ENCODE data around the gene POLR1H.

Gene POLR1H

DNA sequence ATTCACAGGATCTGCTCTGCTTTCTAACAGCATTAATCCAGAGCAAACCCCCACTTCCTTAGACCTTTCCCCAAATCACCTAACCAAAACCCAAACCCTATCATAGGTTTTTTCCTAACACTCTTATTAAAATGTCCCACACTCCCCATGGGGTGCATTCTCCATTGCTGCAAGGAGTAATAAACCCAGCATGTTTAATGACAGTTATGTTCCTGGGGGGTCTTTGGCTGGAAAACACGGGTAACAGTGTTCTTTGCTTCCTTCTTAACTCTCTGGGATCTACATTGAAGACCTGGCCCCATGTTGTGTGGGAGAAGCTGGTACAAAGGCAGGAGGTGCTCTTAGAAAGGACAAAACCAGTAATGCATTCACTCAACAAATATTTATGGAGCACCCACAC lies 35.8 kb downstream of the POLR1H start:
- DNase-seq (ENCODE audit: low read depth) = no peak

- no peak for DNase-seq (ENCODE audit: low read depth)
Measured at GRCh38 chr6:30097902-30098768, 37.1 kb downstream of the POLR1H start.

- DNase-seq (ENCODE audit: low read depth) = no peak
Measured at GRCh38 chr6:30100154-30100553, 39.1 kb downstream of the POLR1H start.

DNA sequence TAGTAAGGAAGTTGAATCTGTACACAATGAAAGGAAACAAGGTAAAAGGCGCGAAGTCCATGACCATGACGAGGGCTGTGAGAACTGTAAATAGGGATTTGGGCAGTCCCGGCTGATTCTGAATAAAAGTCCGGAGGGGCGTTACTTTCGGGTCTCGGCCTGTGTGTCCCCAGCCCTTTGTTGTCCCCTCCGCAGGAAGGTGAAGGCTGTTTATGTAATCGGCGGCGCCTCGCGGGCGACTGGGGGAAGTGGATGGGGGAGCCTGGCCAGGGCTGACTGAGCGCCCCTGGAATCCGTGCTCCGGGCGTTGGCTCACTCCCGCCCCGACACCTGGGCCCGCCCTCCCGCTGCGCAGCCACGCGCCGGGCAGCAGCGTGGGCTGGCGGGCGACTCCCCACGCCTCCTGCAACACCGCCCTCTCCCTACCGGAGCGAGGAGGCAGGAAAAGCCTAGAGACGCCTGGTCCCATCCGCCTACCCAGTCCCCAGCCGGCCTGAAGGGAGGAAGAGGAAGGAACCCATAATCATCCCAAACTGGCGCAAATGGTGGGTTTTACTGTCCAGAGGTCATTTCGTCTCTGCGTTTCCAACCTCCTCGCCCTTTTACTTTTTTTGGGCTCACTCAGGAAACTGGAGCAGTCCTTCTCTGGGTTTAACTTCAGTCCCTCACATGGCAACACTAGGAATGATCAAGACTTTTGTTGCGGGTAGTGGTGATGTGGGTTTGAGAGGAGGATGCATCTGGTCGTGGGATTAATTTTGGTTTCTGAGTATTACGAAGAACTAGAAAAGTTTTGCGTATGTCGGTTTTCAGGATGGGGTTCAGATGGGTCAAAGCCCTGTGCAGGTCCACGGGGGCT lies 39.7 kb downstream of the POLR1H start:
- no peak for DNase-seq (ENCODE audit: low read depth)

GRCh38 chr6:30101444-30102413 lies 40.7 kb downstream of the POLR1H start:
- peak; percentile 77 for DNase-seq (ENCODE audit: low read depth)

DNA sequence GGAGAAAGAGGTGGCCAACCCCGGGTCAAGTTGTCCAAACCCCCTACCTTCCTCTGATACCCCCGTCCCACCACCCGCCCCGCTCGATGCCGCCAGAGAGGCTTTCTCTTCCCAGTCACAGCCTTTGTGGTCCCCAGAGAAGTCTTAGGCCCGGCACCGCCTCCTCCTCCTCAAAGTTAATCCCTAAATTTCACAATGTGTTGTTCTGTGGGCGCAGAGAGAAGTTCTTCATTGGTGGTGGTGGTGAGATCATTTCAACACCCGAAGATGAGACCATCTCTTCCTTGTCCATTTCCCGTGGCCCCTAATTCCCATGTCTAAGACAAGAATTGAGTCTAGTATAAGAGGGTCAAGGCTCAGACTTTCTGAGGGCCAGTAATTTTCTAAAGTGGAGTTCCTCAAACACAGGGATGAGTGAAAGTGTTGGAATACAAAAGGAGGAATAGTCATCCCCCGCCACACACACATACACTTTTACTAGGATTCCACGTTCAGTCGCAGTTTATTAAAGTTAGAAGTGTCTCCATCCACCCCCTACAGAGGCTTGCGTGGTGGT lies 41.4 kb downstream of the POLR1H start:
- DNase-seq (ENCODE audit: low read depth) = no peak

DNA sequence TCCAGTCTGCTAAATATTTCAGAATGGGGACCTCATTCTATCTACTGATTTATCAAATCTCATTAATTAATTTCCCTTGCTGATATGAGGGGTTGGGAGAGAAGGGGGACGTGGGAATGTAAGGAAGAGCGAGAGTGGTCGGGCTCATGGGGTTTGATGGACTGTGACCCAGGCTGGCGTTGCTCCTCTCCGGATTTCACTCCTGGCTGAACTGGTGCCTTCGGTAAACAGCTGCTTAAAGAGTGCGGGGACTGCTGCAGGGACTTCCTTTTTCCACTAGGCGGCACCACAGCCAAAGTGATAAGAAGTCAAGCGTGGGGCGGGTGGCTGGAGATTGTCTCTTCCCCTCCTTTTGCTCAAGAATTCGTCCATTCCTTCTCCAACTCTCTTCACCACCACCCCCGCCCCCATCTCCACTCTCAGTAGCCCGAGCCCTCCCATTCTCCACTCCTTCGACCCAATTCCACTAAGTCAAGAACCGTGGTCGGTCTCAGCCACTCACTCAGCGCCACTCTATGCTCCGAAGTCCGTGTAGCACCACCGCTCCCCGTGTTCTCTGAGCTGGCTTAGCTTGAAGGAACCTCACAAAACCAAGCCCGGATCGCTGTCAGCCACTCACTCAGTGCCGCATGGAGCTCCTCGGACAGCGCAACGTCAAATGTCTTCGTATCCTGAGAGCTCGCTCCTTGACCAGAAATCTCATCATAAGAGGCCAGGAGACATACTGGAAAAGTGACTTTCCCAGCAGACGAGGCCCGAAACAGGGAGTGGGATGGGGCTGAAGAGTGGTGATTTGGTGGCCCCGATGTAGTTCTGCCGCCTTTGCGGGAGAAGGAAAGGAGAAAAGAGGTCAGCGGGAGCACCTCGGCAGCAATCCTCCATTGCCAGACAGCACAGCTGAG lies 42.2 kb downstream of the POLR1H start:
- peak; percentile 64 for DNase-seq (ENCODE audit: low read depth)

DNA sequence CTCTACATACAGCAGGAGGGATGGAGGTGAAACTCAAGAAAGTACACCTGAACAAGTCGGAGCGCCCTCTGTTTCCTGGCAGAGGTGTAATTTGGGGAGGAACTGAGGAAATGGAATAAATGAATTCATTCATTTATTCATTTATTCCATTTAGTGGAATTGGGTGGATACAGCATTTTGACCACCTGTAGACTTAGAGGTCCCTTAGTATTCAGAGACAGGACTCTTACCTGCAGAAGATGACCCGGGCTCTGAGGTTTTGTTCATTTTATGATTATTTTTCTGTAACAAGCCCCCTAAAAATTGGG lies 42.8 kb downstream of the POLR1H start:
- no peak for DNase-seq (ENCODE audit: low read depth)

GRCh38 chr6:30104661-30105060 lies 43.6 kb downstream of the POLR1H start:
- DNase-seq (ENCODE audit: low read depth) = no peak

DNA sequence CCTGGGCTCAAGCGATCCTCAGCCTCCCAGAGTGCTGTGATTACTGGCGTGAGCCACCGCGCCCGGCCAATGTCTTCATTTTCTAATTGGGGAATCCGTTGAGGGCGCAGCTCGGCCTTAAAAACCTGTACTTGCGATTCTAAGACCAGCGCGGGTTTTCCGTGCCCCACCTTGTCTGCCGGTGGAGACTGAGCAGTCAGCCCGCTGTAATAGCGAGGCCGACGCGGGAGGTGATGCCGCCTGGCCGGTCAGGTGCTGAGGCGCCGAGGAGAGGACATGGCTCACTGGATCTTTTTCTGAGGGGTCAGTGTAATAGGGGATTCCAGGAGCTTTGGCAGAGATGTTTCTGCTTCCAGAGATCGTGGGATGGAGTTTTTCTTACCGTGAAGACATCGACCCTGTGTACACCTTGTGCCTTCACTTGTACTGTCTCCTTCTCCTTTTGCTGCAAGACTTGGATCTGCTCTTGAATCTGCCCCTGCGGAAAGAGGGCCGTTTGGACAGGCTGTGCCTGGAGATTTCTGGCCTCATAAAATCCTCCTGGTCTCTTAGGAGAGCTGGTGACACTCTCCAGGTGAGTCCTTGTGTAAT lies 50.3 kb downstream of the POLR1H start:
- no peak for DNase-seq (ENCODE audit: low read depth)

GRCh38 chr6:30112402-30112994 lies 51.4 kb downstream of the POLR1H start:
- DNase-seq (ENCODE audit: low read depth) = no peak

DNA sequence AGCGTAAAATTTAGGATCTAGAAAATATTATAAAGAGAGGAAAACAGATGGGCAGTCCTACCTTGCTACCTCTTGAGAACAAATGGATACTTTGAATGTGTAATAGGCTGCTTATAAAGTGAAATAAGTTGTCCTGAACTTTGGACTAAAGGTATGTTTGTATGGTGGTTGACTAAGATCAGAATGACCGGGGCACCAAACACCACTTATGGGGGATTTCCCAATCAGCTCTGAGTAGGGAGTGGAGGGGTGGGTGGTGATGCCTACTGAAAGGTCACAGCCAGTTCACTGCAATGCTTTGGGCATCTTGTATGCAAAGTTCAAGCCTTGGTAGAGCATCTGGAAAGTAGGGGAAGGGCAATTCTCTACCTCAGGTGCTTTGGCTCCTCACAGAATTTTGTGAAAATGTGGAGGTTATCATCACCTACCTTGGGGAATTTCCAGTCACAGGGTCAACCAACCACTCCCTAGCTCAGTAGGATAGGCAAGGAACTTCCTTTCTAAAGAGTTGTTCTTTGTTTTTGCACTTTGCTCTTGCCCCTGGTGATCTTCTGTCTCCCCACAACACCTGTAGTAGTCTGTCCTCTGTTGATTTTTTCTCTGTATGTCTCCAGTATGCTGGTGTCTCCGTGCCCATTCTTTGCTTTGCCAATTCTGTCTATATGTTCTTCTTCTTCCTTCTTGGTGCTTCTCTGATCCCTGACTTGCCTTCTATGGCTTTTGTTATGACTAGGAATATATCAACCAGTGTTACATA lies 52.1 kb downstream of the POLR1H start, which contains the start of gene TRIM31:
Gene TRIM31, minus strand, starts transcription at position 88 of the 757 bp plus-strand sequence. CDS start 285 bp downstream, outside the sequence.
- DNase-seq (ENCODE audit: low read depth) = no peak

- no peak for DNase-seq (ENCODE audit: low read depth)
Measured at GRCh38 chr6:30113841-30114240, 52.8 kb downstream of the POLR1H start.
